ENCODE results near the gene IFIT3.

DNA sequence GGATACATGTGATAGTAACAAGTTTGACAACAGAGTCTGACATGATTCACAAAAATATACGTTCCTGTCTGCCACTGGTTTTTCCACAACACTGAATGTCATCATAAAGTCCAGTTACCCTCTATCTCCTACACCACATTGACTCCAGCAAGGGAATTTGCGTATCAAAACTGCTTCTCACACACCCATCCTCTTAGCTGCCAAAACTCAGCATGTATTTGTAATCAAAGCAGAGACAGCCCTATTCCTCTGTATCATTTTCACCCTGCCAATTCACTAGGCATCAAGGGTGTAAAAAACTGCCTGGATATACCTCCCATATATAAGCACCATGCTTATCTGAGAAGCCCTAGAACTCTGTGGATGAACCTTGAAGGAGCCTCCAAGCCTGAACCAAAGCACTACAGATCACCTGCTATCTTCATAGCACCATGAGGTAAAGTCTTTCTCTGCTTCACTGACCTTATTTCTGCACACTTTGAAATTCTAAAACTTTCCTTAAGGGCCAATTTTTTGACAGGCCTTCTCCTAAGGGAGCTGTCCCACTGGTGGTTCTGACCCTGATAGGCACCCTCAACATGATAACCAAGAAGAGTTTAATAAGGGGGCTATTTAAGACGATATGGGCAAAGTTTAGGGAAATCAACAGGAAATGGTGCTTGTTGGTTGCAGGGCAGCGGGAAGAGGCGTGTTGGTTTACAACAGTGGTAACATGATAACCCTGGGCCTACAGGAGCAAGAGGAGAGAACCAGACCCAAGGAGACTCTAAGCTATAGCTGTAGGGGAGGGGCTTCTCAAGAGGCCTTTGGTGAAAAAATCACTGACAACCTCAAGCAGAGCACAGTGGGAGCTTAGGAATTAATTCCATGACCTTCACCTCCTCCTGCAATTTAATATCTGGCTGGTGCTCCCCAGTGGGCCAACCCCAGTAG, 50.2 kb downstream of the IFIT3 start, which contains the start of gene IFIT1B:
- TF ChIP-seq, protein P1, sequence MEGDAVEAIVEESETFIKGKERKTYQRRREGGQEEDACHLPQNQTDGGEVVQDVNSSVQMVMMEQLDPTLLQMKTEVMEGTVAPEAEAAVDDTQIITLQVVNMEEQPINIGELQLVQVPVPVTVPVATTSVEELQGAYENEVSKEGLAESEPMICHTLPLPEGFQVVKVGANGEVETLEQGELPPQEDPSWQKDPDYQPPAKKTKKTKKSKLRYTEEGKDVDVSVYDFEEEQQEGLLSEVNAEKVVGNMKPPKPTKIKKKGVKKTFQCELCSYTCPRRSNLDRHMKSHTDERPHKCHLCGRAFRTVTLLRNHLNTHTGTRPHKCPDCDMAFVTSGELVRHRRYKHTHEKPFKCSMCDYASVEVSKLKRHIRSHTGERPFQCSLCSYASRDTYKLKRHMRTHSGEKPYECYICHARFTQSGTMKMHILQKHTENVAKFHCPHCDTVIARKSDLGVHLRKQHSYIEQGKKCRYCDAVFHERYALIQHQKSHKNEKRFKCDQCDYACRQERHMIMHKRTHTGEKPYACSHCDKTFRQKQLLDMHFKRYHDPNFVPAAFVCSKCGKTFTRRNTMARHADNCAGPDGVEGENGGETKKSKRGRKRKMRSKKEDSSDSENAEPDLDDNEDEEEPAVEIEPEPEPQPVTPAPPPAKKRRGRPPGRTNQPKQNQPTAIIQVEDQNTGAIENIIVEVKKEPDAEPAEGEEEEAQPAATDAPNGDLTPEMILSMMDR (tag by site-specific recombination; IDR thresholded peaks at IDR 0.05), result no peak
- TF ChIP-seq, protein P2, sequence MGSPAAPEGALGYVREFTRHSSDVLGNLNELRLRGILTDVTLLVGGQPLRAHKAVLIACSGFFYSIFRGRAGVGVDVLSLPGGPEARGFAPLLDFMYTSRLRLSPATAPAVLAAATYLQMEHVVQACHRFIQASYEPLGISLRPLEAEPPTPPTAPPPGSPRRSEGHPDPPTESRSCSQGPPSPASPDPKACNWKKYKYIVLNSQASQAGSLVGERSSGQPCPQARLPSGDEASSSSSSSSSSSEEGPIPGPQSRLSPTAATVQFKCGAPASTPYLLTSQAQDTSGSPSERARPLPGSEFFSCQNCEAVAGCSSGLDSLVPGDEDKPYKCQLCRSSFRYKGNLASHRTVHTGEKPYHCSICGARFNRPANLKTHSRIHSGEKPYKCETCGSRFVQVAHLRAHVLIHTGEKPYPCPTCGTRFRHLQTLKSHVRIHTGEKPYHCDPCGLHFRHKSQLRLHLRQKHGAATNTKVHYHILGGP (tag by site-specific recombination; IDR thresholded peaks at IDR 0.05), result no peak
- TF ChIP-seq GLI4 (tag by site-specific recombination; IDR thresholded peaks at IDR 0.05), result no peak
- no peak for TF ChIP-seq ZNF660 (tag by site-specific recombination; IDR thresholded peaks at IDR 0.05)
- TF ChIP-seq ZBTB7A (tag by site-specific recombination; IDR thresholded peaks at IDR 0.05; ENCODE audit: low read depth), result no peak
- no peak for TF ChIP-seq ZNF610 (tag by site-specific recombination; IDR thresholded peaks at IDR 0.05; ENCODE audit: borderline replicate concordance)
- 0 out of 2 replicates have a peak, but pooled peaks have one; percentile 31 for TF ChIP-seq ZIC2 (tag by site-specific recombination; IDR thresholded peaks at IDR 0.05)
- no peak for TF ChIP-seq ZNF18 (tag by site-specific recombination; IDR thresholded peaks at IDR 0.05)
- no peak for TF ChIP-seq KLF16 (tag by site-specific recombination; IDR thresholded peaks at IDR 0.05)
